HEK293 (cell line): ENCODE results near the gene RAC2.
A peak's percentile ranks its signal among the peaks of the same experiment; 100 is the strongest.

Source experiments
- KLF10 ChIP-seq: fragments of 450-650 bp; IDR thresholded peaks from 2 replicates; pipeline ENCODE4 v1.5.1; 2018; ENCODE audit warnings: missing biosample characterization, mild to moderate bottlenecking, missing genetic modification characterization
- MEIS1 ChIP-seq: sonication (generic); formaldehyde crosslinking; IDR thresholded peaks from 2 replicates; pipeline ENCODE4 v1.8.1; 2022; ENCODE audit warnings: missing genetic modification reagents, mild to moderate bottlenecking, borderline replicate concordance
- WT1 ChIP-seq: fragments of 450-650 bp; formaldehyde crosslinking; IDR thresholded peaks from 2 replicates; pipeline ENCODE4 v1.5.1; 2016; ENCODE audit warnings: missing biosample characterization, missing genetic modification characterization
- ZNF16 ChIP-seq: fragments of 450-650 bp; formaldehyde crosslinking; IDR thresholded peaks from 2 replicates; pipeline ENCODE4 v1.5.1; 2016; ENCODE audit warnings: low read depth, missing biosample characterization, missing genetic modification characterization
- ZNF169 ChIP-seq: fragments of 450-650 bp; formaldehyde crosslinking; IDR thresholded peaks from 2 replicates; pipeline ENCODE4 v1.5.1; 2016; ENCODE audit warnings: missing biosample characterization, missing genetic modification characterization
- ZNF223 ChIP-seq: fragments of 450-650 bp; formaldehyde crosslinking; IDR thresholded peaks from 2 replicates; pipeline ENCODE4 v1.5.1; 2016; ENCODE audit warnings: missing biosample characterization, missing genetic modification characterization
- ZNF239 ChIP-seq: fragments of 450-650 bp; formaldehyde crosslinking; IDR thresholded peaks from 2 replicates; pipeline ENCODE4 v1.5.1; 2016; ENCODE audit warnings: missing biosample characterization, missing genetic modification characterization
- ZNF292 ChIP-seq: fragments of 450-650 bp; formaldehyde crosslinking; IDR thresholded peaks from 2 replicates; pipeline ENCODE4 v1.5.1; 2016; ENCODE audit warnings: low read depth, missing biosample characterization, missing genetic modification characterization, borderline replicate concordance
- ZNF335 ChIP-seq: fragments of 450-650 bp; formaldehyde crosslinking; conservative IDR thresholded peaks from 2 replicates; pipeline ENCODE4 v1.5.1; 2016; ENCODE audit warnings: missing biosample characterization, missing genetic modification characterization
- ZNF529 ChIP-seq: fragments of 450-650 bp; formaldehyde crosslinking; IDR thresholded peaks from 2 replicates; pipeline ENCODE4 v1.5.1; 2017; ENCODE audit warnings: missing genetic modification characterization, missing biosample characterization; ENCODE audit not compliant: insufficient replicate concordance
- ZNF549 ChIP-seq: fragments of 450-650 bp; IDR thresholded peaks from 2 replicates; pipeline ENCODE4 v1.5.1; 2018; ENCODE audit warnings: missing biosample characterization, missing genetic modification characterization, mild to moderate bottlenecking, inconsistent platforms, moderate library complexity
- ZNF596 ChIP-seq: fragments of 450-650 bp; IDR thresholded peaks from 2 replicates; pipeline ENCODE4 v1.5.0; 2018; ENCODE audit warnings: missing biosample characterization, mild to moderate bottlenecking, missing genetic modification characterization, moderate library complexity
- ZNF768 ChIP-seq: fragments of 450-650 bp; formaldehyde crosslinking; IDR thresholded peaks from 2 replicates; pipeline ENCODE4 v1.5.1; 2018; ENCODE audit warnings: missing biosample characterization, mild to moderate bottlenecking, missing genetic modification characterization
- ZNF837 ChIP-seq: fragments of 450-650 bp; formaldehyde crosslinking; IDR thresholded peaks from 2 replicates; pipeline ENCODE4 v1.5.1; 2016; ENCODE audit warnings: missing biosample characterization, missing genetic modification characterization
- ZSCAN16 ChIP-seq: fragments of 450-650 bp; formaldehyde crosslinking; IDR thresholded peaks from 2 replicates; pipeline ENCODE4 v1.5.1; 2016; ENCODE audit warnings: missing biosample characterization, missing genetic modification characterization
- TF ChIP-seq, protein P1 (sequence below): fragments of 450-650 bp; formaldehyde crosslinking; IDR thresholded peaks from 2 replicates; pipeline ENCODE4 v1.5.1; 2016; ENCODE audit warnings: missing biosample characterization, missing genetic modification characterization
- TF ChIP-seq, protein P2 (sequence below): fragments of 450-650 bp; formaldehyde crosslinking; IDR thresholded peaks from 2 replicates; pipeline ENCODE4 v1.5.1; 2017; ENCODE audit warnings: missing biosample characterization, mild to moderate bottlenecking, missing genetic modification characterization, moderate library complexity
- TF ChIP-seq, protein P3 (sequence below): fragments of 450-650 bp; formaldehyde crosslinking; IDR thresholded peaks from 2 replicates; pipeline ENCODE4; 2016; ENCODE audit warnings: missing biosample characterization, missing genetic modification characterization
- TF ChIP-seq, protein P4 (sequence below): fragments of 450-650 bp; formaldehyde crosslinking; IDR thresholded peaks from 2 replicates; pipeline ENCODE4 v1.5.1; 2016; ENCODE audit warnings: missing biosample characterization, missing genetic modification characterization
- TF ChIP-seq, protein P5 (sequence below): fragments of 450-650 bp; formaldehyde crosslinking; IDR thresholded peaks from 2 replicates; pipeline ENCODE4 v1.5.1; 2016; ENCODE audit warnings: missing biosample characterization, missing genetic modification characterization
- TF ChIP-seq, protein P6 (sequence below): fragments of 450-650 bp; formaldehyde crosslinking; IDR thresholded peaks from 2 replicates; pipeline ENCODE4 v1.5.1; 2017; ENCODE audit warnings: missing biosample characterization, missing genetic modification characterization
- TF ChIP-seq, protein P7 (sequence below): fragments of 450-650 bp; formaldehyde crosslinking; IDR thresholded peaks from 2 replicates; pipeline ENCODE4 v1.5.1; 2017; ENCODE audit warnings: missing biosample characterization, missing genetic modification characterization
- TF ChIP-seq, protein P8 (sequence below): fragments of 450-650 bp; formaldehyde crosslinking; IDR thresholded peaks from 2 replicates; pipeline ENCODE4 v1.5.1; 2017; ENCODE audit warnings: missing biosample characterization, missing genetic modification characterization

Gene RAC2

DNA sequence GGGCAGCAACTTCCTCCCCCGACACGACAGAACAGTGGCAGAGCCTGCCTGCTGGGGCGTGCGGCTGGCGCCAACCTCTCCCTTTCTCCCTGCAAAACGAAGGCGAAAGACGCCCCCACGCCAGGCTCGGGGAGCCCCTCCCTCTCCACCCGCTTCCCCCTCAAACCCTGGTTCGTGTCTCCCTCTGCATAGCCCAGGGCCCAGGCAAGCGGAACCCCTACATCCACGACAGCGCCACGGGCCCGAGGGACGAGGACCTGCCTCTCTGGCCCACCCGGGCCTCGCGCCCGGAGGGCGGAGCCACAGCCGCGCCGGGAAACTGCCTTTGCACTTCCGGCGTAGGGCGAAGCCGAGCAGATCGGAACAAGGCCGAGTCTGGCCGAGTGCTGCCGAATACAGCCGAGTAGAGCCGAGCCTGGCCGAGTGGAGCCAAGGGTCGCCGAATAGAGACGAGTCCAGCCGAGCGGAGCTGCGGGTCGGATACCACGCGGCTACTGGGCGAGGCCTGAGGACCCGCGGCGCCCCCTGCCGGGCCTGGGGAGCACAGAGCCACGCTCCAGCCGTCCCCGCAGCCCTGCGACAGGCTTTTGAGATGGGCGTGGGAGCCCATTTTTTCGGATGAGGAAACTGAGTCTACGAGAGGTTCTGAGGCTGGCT lies 44.8 kb downstream of the RAC2 start (continued):
- TF ChIP-seq, protein P1, sequence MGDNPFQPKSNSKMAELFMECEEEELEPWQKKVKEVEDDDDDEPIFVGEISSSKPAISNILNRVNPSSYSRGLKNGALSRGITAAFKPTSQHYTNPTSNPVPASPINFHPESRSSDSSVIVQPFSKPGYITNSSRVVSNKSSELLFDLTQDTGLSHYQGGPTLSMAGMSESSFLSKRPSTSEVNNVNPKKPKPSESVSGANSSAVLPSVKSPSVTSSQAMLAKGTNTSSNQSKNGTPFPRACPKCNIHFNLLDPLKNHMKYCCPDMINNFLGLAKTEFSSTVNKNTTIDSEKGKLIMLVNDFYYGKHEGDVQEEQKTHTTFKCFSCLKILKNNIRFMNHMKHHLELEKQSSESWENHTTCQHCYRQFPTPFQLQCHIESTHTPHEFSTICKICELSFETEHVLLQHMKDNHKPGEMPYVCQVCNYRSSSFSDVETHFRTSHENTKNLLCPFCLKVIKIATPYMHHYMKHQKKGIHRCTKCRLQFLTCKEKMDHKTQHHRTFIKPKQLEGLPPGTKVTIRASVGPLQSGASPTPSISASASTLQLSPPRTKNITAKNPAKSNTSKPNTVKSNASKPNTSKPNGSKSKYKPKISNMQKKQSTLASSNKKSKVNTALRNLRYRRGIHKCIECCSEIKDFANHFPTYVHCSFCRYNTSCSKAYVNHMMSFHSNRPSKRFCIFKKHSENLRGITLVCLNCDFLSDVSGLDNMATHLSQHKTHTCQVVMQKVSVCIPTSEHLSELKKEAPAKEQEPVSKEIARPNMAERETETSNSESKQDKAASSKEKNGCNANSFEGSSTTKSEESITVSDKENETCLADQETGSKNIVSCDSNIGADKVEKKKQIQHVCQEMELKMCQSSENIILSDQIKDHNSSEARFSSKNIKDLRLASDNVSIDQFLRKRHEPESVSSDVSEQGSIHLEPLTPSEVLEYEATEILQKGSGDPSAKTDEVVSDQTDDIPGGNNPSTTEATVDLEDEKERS (tag by site-specific recombination), result no peak
- TF ChIP-seq, protein P2, sequence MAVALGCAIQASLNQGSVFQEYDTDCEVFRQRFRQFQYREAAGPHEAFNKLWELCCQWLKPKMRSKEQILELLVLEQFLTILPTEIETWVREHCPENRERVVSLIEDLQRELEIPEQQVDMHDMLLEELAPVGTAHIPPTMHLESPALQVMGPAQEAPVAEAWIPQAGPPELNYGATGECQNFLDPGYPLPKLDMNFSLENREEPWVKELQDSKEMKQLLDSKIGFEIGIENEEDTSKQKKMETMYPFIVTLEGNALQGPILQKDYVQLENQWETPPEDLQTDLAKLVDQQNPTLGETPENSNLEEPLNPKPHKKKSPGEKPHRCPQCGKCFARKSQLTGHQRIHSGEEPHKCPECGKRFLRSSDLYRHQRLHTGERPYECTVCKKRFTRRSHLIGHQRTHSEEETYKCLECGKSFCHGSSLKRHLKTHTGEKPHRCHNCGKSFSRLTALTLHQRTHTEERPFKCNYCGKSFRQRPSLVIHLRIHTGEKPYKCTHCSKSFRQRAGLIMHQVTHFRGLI (tag by site-specific recombination), result no peak; the same call in 1 of the 2 replicates
- TF ChIP-seq ZNF596 (tag by site-specific recombination), result no peak
- TF ChIP-seq ZNF16 (tag by site-specific recombination), result no peak
- TF ChIP-seq ZNF768 (tag by site-specific recombination), result no peak
- TF ChIP-seq MEIS1, result no peak
- peak; percentile 93 for TF ChIP-seq ZNF335
- no peak for TF ChIP-seq ZNF239
- TF ChIP-seq, protein P3, sequence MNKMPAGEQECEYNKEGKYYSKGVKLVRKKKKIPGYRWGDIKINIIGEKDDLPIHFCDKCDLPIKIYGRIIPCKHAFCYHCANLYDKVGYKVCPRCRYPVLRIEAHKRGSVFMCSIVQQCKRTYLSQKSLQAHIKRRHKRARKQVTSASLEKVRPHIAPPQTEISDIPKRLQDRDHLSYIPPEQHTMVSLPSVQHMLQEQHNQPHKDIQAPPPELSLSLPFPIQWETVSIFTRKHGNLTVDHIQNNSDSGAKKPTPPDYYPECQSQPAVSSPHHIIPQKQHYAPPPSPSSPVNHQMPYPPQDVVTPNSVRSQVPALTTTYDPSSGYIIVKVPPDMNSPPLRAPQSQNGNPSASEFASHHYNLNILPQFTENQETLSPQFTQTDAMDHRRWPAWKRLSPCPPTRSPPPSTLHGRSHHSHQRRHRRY (tag by site-specific recombination), result no peak
- TF ChIP-seq ZNF529, result no peak
- TF ChIP-seq ZNF837 (tag by site-specific recombination), result no peak
- TF ChIP-seq, protein P4, sequence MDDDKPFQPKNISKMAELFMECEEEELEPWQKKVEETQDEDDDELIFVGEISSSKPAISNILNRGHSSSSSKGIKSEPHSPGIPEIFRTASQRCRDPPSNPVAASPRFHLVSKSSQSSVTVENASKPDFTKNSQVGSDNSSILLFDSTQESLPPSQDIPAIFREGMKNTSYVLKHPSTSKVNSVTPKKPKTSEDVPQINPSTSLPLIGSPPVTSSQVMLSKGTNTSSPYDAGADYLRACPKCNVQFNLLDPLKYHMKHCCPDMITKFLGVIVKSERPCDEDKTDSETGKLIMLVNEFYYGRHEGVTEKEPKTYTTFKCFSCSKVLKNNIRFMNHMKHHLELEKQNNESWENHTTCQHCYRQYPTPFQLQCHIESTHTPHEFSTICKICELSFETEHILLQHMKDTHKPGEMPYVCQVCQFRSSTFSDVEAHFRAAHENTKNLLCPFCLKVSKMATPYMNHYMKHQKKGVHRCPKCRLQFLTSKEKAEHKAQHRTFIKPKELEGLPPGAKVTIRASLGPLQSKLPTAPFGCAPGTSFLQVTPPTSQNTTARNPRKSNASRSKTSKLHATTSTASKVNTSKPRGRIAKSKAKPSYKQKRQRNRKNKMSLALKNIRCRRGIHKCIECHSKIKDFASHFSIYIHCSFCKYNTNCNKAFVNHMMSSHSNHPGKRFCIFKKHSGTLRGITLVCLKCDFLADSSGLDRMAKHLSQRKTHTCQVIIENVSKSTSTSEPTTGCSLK (tag by site-specific recombination), result no peak
- 0 out of 2 replicates have a peak, but pooled peaks have one; percentile 23 for TF ChIP-seq WT1 (tag by site-specific recombination)
- TF ChIP-seq, protein P5, sequence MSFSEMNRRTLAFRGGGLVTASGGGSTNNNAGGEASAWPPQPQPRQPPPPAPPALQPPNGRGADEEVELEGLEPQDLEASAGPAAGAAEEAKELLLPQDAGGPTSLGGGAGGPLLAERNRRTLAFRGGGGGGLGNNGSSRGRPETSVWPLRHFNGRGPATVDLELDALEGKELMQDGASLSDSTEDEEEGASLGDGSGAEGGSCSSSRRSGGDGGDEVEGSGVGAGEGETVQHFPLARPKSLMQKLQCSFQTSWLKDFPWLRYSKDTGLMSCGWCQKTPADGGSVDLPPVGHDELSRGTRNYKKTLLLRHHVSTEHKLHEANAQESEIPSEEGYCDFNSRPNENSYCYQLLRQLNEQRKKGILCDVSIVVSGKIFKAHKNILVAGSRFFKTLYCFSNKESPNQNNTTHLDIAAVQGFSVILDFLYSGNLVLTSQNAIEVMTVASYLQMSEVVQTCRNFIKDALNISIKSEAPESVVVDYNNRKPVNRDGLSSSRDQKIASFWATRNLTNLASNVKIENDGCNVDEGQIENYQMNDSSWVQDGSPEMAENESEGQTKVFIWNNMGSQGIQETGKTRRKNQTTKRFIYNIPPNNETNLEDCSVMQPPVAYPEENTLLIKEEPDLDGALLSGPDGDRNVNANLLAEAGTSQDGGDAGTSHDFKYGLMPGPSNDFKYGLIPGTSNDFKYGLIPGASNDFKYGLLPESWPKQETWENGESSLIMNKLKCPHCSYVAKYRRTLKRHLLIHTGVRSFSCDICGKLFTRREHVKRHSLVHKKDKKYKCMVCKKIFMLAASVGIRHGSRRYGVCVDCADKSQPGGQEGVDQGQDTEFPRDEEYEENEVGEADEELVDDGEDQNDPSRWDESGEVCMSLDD (tag by site-specific recombination), result no peak; the same call in 1 of the 2 replicates
- no peak for TF ChIP-seq ZNF169 (tag by site-specific recombination)
- TF ChIP-seq ZSCAN16 (tag by site-specific recombination), result no peak
- TF ChIP-seq, protein P6, sequence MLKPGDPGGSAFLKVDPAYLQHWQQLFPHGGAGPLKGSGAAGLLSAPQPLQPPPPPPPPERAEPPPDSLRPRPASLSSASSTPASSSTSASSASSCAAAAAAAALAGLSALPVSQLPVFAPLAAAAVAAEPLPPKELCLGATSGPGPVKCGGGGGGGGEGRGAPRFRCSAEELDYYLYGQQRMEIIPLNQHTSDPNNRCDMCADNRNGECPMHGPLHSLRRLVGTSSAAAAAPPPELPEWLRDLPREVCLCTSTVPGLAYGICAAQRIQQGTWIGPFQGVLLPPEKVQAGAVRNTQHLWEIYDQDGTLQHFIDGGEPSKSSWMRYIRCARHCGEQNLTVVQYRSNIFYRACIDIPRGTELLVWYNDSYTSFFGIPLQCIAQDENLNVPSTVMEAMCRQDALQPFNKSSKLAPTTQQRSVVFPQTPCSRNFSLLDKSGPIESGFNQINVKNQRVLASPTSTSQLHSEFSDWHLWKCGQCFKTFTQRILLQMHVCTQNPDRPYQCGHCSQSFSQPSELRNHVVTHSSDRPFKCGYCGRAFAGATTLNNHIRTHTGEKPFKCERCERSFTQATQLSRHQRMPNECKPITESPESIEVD (tag by site-specific recombination), result no peak
- TF ChIP-seq ZNF292 (tag by site-specific recombination), result no peak
- TF ChIP-seq, protein P7, sequence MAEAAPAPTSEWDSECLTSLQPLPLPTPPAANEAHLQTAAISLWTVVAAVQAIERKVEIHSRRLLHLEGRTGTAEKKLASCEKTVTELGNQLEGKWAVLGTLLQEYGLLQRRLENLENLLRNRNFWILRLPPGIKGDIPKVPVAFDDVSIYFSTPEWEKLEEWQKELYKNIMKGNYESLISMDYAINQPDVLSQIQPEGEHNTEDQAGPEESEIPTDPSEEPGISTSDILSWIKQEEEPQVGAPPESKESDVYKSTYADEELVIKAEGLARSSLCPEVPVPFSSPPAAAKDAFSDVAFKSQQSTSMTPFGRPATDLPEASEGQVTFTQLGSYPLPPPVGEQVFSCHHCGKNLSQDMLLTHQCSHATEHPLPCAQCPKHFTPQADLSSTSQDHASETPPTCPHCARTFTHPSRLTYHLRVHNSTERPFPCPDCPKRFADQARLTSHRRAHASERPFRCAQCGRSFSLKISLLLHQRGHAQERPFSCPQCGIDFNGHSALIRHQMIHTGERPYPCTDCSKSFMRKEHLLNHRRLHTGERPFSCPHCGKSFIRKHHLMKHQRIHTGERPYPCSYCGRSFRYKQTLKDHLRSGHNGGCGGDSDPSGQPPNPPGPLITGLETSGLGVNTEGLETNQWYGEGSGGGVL, result peak; percentile 6; the same call in 1 of the 2 replicates
- TF ChIP-seq, protein P8, sequence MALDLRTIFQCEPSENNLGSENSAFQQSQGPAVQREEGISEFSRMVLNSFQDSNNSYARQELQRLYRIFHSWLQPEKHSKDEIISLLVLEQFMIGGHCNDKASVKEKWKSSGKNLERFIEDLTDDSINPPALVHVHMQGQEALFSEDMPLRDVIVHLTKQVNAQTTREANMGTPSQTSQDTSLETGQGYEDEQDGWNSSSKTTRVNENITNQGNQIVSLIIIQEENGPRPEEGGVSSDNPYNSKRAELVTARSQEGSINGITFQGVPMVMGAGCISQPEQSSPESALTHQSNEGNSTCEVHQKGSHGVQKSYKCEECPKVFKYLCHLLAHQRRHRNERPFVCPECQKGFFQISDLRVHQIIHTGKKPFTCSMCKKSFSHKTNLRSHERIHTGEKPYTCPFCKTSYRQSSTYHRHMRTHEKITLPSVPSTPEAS (tag by site-specific recombination), result no peak
- no peak for TF ChIP-seq ZNF549 (tag by site-specific recombination)
- TF ChIP-seq KLF10 (tag by site-specific recombination), result no peak
- TF ChIP-seq ZNF223 (tag by site-specific recombination), result no peak
